HCT116 (cell line): Measurements from ENCODE around the gene EPYC.

ENCODE experiments used
- RAD21 ChIP-seq: IDR thresholded peaks from 2 replicates; pipeline ENCODE4 v1.6.1; 2012; ENCODE audit warnings: low read depth, mild to moderate bottlenecking
- ZNF274 ChIP-seq: fragments of 200-500 bp; sonication (Bioruptor generic); IDR thresholded peaks from 2 replicates; pipeline ENCODE4 v1.6.1; 2014; ENCODE audit warnings: mild to moderate bottlenecking, low read depth, low read length, inconsistent platforms
- TF ChIP-seq, protein P1 (sequence below), 3 experiments: fragments of 200-600 bp in 1 of 3; sonication (generic) in 1 of 3; IDR thresholded peaks in 2 of 3; conservative IDR thresholded peaks in 1 of 3; 2 replicates each; pipeline ENCODE4 v1.5.1; 2012 to 2017; ENCODE audit warnings: low read depth in 2 of 3, low read length in 2 of 3, antibody characterized with exemption in 1 of 3, borderline replicate concordance in 1 of 3, control low read depth in 1 of 3, mild to moderate bottlenecking in 1 of 3, mixed read lengths in 1 of 3, mixed run types in 1 of 3, moderate library complexity in 1 of 3; ENCODE audit not compliant: insufficient read depth in 1 of 3
- TF ChIP-seq, protein P2 (sequence below): IDR thresholded peaks from 2 replicates; pipeline ENCODE4 v1.6.1; 2012; ENCODE audit warnings: low read depth
- TF ChIP-seq, protein P3 (sequence below): IDR thresholded peaks from 2 replicates; pipeline ENCODE4 v1.6.1; 2011; ENCODE audit warnings: mild to moderate bottlenecking, low read length, moderate library complexity; ENCODE audit not compliant: insufficient replicate concordance; ENCODE audit errors: extremely low read depth

DNA sequence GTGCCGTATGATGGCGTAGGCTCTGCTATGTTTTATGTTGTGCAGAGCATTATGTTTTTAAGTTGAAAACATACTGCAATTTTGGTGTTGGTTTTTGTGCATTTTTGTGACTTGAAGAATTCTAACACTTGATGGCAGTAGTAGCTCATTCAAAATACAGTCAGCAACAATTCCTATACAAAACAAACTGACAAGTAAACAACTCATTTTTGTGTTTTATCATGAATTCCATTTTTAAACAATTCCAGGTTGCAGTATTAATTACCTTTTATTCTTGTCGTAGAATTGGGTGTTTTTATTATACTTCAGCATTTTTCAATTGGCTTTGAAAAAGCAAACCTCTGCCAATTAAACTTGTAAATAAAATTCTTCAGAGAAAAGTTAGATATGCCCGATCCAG, 45.7 kb downstream of the EPYC start:
- TF ChIP-seq, protein P1, sequence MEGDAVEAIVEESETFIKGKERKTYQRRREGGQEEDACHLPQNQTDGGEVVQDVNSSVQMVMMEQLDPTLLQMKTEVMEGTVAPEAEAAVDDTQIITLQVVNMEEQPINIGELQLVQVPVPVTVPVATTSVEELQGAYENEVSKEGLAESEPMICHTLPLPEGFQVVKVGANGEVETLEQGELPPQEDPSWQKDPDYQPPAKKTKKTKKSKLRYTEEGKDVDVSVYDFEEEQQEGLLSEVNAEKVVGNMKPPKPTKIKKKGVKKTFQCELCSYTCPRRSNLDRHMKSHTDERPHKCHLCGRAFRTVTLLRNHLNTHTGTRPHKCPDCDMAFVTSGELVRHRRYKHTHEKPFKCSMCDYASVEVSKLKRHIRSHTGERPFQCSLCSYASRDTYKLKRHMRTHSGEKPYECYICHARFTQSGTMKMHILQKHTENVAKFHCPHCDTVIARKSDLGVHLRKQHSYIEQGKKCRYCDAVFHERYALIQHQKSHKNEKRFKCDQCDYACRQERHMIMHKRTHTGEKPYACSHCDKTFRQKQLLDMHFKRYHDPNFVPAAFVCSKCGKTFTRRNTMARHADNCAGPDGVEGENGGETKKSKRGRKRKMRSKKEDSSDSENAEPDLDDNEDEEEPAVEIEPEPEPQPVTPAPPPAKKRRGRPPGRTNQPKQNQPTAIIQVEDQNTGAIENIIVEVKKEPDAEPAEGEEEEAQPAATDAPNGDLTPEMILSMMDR (IDR thresholded peaks at IDR 0.05 in 2 of 3, conservative IDR thresholded peaks at IDR 0.05 in 1 of 3; ENCODE audit: borderline replicate concordance in 1 of 3, insufficient read depth in 1 of 3, low read depth in 2 of 3, low read length in 2 of 3) = peak in 2 of 3 experiments; percentile 20; a peak in 2 of 6 replicates
- TF ChIP-seq RAD21 (peak; percentile 46), ZNF274 (no peak)
- TF ChIP-seq, protein P2, sequence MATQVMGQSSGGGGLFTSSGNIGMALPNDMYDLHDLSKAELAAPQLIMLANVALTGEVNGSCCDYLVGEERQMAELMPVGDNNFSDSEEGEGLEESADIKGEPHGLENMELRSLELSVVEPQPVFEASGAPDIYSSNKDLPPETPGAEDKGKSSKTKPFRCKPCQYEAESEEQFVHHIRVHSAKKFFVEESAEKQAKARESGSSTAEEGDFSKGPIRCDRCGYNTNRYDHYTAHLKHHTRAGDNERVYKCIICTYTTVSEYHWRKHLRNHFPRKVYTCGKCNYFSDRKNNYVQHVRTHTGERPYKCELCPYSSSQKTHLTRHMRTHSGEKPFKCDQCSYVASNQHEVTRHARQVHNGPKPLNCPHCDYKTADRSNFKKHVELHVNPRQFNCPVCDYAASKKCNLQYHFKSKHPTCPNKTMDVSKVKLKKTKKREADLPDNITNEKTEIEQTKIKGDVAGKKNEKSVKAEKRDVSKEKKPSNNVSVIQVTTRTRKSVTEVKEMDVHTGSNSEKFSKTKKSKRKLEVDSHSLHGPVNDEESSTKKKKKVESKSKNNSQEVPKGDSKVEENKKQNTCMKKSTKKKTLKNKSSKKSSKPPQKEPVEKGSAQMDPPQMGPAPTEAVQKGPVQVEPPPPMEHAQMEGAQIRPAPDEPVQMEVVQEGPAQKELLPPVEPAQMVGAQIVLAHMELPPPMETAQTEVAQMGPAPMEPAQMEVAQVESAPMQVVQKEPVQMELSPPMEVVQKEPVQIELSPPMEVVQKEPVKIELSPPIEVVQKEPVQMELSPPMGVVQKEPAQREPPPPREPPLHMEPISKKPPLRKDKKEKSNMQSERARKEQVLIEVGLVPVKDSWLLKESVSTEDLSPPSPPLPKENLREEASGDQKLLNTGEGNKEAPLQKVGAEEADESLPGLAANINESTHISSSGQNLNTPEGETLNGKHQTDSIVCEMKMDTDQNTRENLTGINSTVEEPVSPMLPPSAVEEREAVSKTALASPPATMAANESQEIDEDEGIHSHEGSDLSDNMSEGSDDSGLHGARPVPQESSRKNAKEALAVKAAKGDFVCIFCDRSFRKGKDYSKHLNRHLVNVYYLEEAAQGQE = no peak
- TF ChIP-seq, protein P3, sequence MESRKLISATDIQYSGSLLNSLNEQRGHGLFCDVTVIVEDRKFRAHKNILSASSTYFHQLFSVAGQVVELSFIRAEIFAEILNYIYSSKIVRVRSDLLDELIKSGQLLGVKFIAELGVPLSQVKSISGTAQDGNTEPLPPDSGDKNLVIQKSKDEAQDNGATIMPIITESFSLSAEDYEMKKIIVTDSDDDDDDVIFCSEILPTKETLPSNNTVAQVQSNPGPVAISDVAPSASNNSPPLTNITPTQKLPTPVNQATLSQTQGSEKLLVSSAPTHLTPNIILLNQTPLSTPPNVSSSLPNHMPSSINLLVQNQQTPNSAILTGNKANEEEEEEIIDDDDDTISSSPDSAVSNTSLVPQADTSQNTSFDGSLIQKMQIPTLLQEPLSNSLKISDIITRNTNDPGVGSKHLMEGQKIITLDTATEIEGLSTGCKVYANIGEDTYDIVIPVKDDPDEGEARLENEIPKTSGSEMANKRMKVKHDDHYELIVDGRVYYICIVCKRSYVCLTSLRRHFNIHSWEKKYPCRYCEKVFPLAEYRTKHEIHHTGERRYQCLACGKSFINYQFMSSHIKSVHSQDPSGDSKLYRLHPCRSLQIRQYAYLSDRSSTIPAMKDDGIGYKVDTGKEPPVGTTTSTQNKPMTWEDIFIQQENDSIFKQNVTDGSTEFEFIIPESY = no peak
